ENCODE results near the gene RASSF4. TPM values are rescaled to one million over a fixed set of nuclear protein-coding genes. Genes with fewer than 3 reads are reported as not detected.

RASSF4 gene
- total RNA-seq, 4 donors from 2014 or later = 23.5 to 57.7 (median 31.6) TPM

GRCh38 chr10:44960482-44961229 lies 1.1 kb downstream of the RASSF4 start:
- no peak for TF ChIP-seq EP300 (IDR thresholded peaks at IDR 0.05)
- TF ChIP-seq POLR2AphosphoS5 (IDR thresholded peaks at IDR 0.05) = no peak
- no peak for TF ChIP-seq POLR2A (IDR thresholded peaks at IDR 0.05)
- no peak for TF ChIP-seq CTCF (IDR thresholded peaks at IDR 0.05)
- no peaks in the 10 kb centered on the region for H3K27me3 ChIP-seq
- no peaks in the 10 kb centered on the region for H3K9me3 ChIP-seq
- peak overlapping the region; percentile 52 to 94 (median 92) for H3K27ac ChIP-seq
- H3K4me3 ChIP-seq = peak overlapping the region; percentile 61 to 82
- WGBS, 2 donors (ENCODE audit: low coverage in 1 of 2) = 30 to 43% methylated on average over 1 to 2 of the region's 7 CpGs
- ATAC-seq = no peak
- peaks cover 0 to 91% (median 36%) of the 10 kb centered on the region in 3 donors for H3K4me1 ChIP-seq
- H3K36me3 ChIP-seq = peaks cover 0 to 11% of the 10 kb centered on the region in 2 donors

DNA sequence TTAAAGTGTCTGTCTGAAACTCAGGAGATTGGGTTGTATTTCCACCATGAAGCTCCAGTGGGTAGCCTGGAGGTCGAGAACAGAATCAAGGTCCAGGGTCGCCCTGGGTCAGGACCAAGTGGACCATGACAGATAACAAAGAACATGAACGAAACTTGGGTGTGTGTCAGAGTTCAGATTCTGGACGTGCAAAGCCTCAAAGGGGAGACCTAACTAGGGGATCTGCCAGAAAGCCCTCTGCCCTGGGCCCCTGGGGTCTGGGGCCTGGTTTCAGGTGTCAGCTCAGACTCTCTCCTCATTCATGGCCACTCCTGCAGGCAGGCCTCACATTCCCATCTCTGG lies 1.6 kb downstream of the RASSF4 start:
- 76 to 83% methylated on average over 3 to 4 of the region's 4 CpGs for WGBS, 2 donors (ENCODE audit: low coverage in 1 of 2)
- no peak for TF ChIP-seq POLR2A (IDR thresholded peaks at IDR 0.05)
- no peak for TF ChIP-seq CTCF (IDR thresholded peaks at IDR 0.05)
- no peak for TF ChIP-seq POLR2AphosphoS5 (IDR thresholded peaks at IDR 0.05)
- no peak for TF ChIP-seq EP300 (IDR thresholded peaks at IDR 0.05)
- no peak for ATAC-seq
- peaks cover 0 to 91% (median 36%) of the 10 kb centered on the region in 3 donors for H3K4me1 ChIP-seq
- peak overlapping the region; percentile 61 to 82 for H3K4me3 ChIP-seq
- no peaks in the 10 kb centered on the region for H3K27me3 ChIP-seq
- no peaks in the 10 kb centered on the region for H3K9me3 ChIP-seq
- peak overlapping the region in 3 of 4 donors; percentile 89 to 94 (median 94) for H3K27ac ChIP-seq
- H3K36me3 ChIP-seq = peaks cover 0 to 6% of the 10 kb centered on the region in 2 donors

DNA sequence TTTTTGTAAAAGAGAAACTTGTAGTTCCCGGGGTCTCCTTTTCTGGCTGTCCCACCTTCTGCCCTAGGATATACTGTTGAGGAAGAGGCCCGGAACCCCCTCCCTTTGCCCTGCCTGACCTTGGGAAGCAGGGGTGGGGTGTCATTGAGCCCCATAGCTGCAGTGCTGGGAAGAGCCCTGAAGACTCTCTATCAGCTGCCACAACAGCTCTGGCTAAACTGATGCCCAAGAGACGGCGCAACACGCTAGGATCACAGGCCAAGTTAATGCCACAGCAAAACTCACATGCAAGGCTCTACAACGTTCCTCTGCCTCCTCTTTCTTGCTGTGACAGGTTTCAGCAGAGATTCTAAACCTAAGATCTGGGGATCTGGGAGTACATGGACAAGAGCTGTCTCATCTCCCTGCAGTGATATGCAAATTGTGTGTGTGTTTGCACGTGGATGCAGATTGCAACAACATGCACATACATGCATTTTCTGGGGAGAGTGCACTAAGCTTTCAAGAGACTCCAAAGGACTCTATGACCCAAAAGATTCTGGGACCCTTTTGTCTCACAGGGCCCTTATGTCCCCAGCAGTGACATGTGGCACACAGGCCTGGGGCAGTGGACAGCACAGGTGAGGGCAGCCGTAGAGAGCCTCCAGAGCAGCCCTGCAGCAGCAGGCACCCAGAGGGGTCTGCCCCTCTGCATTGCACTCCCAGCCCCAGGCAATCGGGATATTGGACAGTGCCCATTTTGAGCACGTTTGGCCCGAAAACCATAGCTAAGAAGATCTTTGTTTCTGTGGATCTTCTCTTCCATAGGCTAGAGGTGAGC lies 2.5 kb downstream of the RASSF4 start:
- no peak for ATAC-seq

GRCh38 chr10:44962870-44963738 lies 3.5 kb downstream of the RASSF4 start:
- no peak for ATAC-seq

More for the DNA sequence above, 2.5 kb downstream of the RASSF4 start:
- peak overlapping the region in 1 of 2 donors; percentile 82 for H3K4me3 ChIP-seq
- 61% methylated on average over 3 of the region's 11 CpGs; no CpG with 5 or more reads in 1 of the 2 donors for WGBS, 2 donors (ENCODE audit: low coverage in 1 of 2)
- H3K36me3 ChIP-seq = no peaks in the 10 kb centered on the region
- H3K9me3 ChIP-seq = no peaks in the 10 kb centered on the region
- peaks cover 0 to 94% (median 45%) of the 10 kb centered on the region in 3 donors for H3K4me1 ChIP-seq
- no peaks in the 10 kb centered on the region for H3K27me3 ChIP-seq
- TF ChIP-seq CTCF (IDR thresholded peaks at IDR 0.05) = no peak
- H3K27ac ChIP-seq = peak overlapping the region in 3 of 4 donors; percentile 63 to 94 (median 94)

More at GRCh38 chr10:44962870-44963738, 3.5 kb downstream of the RASSF4 start:
- WGBS, 2 donors (ENCODE audit: low coverage in 1 of 2) = 70 to 86% methylated on average over 4 to 10 of the region's 19 CpGs
- no peaks in the 10 kb centered on the region for H3K27me3 ChIP-seq
- H3K4me3 ChIP-seq = peak overlapping the region in 1 of 2 donors; percentile 82
- peaks cover 0 to 94% (median 47%) of the 10 kb centered on the region in 3 donors for H3K4me1 ChIP-seq
- H3K9me3 ChIP-seq = no peaks in the 10 kb centered on the region
- peak in 3 of 4 experiments; percentile 17 to 30 (median 21) for TF ChIP-seq CTCF (IDR thresholded peaks at IDR 0.05)
- no peak for TF ChIP-seq EP300 (IDR thresholded peaks at IDR 0.05)
- peak overlapping the region in 3 of 4 donors; percentile 63 to 94 (median 94) for H3K27ac ChIP-seq
- no peaks in the 10 kb centered on the region for H3K36me3 ChIP-seq
